Stimulated activated CD8-positive, alpha-beta memory T cell treated with anti-CD3 and anti-CD28 coated beads, Interleukin-15, amount 100 ng/mL, for 24 hours (primary cell): Measurements from ENCODE around the gene AGBL4.

Experiments
- DNase-seq: peaks from one replicate; pipeline ENCODE4 v3.0.0-alpha.2; 2020; ENCODE audit warnings: low read depth

AGBL4 gene

DNA sequence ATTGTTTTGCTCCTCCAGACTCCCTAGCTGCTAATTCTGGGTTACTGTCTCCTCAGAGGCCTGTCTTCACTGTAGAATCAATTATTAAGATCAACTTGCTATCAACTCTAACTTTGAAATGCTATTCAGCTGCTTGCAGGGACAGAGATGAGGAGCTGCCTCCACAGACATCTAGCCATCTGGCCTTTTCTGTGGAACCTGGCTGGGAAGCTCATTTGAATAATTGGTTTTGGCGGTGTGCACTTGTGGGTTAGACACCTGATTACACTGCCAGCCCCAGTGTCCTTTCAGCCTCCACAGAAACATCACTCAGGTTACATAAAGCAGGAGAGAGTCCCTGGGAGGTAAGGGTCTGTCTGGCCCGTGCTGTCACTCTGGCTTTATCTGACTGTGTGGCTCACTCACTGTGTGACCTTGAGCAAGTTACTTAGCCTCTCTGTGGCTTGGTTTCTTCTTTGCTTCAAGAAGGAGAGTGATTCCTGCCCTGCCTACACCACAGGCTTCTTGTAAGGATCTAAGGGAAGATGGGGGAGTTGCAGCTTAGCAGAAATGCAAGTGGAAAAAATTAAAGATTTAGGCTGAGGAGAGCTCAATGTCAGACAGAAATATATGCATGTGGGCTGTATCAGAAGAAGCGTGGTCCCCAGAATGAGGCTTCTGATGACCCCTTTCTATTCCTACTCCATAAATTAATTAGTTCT, 1378.7 kb downstream of the AGBL4 start:
- DNase-seq: no peak

- DNase-seq: no peak
Measured at GRCh38 chr1:48644190-48644900, 1379.4 kb downstream of the AGBL4 start.

DNA sequence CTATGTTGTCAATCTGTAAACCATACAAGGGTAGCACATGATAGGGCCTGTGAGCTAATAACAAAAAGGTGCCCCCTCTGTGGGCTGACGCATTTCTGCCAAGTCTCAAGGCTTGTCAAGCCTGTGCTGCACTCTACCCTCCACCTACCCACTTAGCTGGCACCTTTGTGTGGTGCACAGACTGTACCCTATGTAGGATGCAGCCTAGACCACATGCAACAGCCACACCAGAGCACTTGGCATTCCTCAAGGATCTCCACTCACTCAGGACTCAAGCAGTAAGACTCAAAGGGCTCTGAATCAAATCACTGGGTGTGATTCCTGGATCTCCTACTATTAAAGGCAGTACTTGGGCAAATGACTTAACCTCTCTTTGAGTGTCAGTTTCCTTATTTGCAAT, 1380.6 kb downstream of the AGBL4 start:
- no peak for DNase-seq

DNA sequence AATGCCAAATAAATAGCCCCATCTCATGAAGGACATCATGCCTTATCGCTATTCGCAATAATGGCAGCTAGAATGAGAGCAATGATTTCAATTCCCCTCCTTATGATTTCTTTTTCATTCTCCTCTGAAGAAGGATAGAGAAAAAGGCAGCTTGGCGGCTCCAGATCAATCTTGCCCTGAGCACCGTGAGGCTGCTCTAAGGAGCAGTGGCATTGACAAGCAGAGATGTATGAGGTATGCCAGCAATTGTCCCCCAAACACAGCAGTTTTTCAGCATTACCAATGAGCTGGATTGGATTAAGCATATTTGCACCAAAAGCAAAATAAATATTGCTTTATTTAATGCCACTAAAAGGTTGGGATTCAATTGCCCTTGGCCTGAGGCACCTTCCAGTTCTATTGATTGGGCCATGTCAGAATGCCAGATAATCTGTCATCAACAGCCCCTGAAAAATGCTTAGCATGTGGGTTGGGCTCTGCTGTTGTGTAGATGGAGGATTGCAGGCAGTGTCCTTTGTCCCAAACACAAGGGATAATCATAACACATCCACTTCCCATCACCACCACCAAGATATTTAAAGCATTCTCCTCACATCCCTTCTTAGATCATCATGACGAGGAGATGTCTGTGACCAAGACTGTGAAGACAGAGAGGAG, 1382.8 kb downstream of the AGBL4 start:
- no peak for DNase-seq

DNA sequence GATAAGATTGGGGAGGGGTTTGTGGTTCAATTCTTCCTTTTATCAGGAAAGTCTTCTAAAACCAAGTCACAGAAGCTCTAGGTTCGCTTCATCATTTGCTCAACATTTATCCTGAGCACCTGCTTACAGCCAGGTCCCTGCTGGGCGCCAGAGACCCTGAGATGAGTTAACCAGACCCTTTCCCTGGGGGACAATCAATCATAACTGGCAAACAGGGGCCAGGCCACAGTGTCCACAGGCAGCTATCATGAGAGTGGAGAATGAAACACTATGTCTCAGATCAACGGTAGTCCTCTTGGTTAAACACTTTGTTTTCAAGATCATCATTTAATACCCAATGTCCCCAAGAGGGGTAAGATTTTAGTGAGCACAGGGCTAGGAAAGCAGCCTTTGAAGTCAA, 1393.9 kb downstream of the AGBL4 start:
- DNase-seq: no peak

- no peak for DNase-seq
Measured at GRCh38 chr1:48627486-48627885, 1396.3 kb downstream of the AGBL4 start.

- DNase-seq: no peak
Measured at GRCh38 chr1:48619539-48619938, 1404.2 kb downstream of the AGBL4 start.

DNA sequence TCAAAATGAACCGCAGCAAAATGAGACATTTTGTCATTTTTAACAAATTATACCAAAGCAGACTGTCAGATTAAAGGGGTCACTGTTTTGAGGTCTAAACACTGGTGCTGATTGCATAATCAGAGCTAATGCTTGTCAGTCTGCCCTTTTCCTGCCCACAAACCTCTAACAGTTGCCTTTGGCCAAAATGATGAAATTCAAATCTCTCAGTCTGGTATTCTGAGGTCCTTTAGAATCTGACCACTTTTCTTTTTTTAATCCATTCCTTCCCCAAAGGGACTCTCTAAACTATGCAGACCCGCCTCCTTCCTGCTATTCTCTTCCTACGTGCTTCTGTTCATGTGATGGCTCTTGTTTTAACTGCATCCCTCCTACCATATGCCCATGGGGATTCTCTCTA, 1406.5 kb downstream of the AGBL4 start:
- DNase-seq: no peak

- no peak for DNase-seq
Measured at GRCh38 chr1:48616710-48617109, 1407.0 kb downstream of the AGBL4 start.

DNA sequence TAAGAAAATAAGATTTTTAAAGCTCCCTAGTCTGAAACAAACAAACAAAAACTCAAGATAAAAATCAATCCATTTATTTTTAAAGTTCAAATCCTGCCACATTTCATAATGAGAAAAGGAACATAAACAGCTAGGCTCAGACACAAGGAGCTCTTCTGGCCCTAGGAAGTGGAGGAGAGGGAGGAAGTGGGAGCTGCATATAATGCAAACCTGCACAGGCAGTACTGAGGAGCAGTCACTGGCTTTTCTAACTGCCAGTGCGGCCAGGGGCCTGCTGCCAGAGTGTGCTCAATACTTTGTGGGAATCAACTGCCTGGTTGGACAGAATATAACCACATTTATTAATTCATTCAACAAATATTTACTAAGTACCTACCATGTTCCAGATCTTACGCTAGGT, 1411.9 kb downstream of the AGBL4 start:
- no peak for DNase-seq

DNA sequence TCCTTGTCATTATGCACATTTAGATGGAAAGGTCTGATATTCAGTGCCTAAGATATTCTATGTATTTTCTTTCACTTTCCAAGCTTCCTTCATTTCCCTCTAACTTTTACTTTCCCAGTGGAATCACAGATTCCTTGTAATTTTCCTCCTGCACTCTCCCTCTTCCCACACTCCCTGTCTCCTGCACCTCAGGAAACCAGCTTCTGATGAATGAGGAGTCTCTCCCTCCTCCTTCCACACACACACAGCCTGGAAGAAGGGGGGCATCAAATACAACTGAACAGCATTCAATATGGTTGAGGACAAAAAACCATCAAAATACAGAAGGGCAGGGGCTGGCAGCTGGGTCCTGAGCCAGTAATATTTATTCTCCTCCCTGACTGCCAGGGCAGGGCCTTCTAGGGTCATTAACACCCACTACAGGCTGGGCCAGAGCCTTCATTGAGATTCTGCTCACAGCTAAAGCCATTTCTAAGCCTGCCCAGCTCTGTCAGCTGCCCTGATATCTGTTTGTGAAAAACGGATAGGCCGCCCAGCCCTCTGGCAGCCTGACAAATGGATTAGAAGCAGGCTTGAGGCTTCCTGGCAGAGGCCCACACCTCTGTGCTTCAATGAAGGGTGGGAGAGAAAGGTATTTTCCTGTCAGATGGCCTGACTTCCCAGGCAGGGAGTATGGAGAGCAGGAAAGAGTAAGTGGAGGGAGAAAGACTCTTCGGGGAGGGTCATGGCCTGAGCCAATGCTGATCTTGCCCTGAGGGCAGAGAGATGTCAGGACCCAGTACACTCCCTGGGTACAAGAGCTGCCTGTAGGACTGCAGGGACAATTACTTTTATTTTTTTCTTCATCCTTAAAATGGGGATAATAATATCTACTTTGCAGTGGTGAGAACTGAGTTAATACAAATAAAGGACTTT, 1412.9 kb downstream of the AGBL4 start:
- DNase-seq: no peak

DNA sequence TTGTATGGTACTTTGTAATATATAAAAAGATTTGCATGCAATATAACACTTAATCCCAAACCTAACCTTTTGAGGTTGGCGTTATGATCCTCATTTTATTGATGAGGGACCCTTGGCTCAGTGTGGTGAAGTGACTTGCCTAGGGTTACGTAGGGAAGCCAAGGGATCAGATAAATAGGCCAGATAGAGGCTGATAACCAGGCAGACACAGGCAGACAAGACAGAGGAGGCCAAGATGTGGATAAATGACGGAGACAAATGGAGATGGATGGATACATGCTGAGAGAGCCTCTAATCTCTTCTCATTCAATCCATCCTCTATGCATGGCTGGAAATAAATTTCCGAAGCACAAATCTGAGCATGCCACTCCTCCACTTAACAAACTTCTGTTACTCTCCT, 1414.9 kb downstream of the AGBL4 start:
- no peak for DNase-seq

DNA sequence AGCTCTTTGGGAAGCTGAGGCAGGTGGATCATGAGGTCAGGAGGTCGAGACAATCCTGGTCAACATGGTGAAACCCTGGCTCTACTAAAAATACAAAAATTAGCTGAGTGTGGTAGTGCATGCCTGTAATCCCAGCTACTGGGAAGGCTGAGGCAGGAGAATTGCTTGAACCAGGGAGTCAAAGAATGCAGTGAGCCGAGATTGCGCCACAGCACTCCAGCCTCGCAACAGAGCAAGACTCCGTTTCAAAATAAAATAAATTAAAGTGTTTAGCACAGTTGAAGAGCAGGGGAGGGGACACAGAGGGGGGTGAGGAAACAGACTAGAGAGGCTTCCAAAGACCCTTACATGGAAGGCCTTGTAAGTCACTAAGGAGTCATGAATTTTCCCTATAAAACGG, 1420.5 kb downstream of the AGBL4 start:
- no peak for DNase-seq

GRCh38 chr1:48602349-48602748, 1421.4 kb downstream of the AGBL4 start:
- DNase-seq: no peak

DNA sequence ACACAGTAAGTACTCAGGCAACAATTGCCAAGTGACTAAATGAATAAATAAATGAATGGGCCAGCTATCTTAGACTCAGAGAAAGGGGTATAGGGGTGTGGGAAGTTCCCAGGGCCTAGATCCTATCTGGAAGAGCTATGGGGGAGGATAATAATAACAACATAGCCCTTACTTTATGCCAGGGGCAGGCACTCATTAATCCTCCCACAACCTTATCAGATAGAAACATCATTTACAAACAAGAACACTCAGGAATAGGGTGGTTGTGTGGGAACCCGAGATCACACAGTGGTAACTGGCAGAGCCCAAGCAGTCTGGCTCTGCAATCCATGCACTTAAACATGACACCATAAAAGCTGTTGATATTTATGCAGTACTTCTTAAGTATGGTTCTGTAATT, 1423.6 kb downstream of the AGBL4 start:
- DNase-seq: no peak

DNA sequence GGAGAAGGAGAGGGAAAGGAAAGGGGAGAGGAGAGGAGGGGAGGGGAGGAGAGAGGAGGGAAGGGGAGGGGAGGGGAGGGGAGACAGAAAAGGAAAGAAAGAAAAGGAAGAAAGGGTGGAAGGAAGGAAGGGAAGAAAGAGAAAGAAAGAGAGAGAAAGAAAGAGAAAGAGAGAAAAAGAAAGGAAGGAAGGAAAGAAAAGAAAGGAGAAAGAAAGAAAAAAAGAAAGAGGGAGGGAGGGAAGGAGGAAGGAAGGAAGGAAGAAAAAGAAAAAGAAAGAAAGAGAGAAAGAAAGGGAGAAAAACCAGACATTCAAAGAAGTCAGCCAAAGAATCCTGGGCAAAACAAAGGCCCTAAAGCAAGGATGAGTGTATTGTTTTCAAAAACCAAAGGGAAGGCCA, 1426.1 kb downstream of the AGBL4 start:
- DNase-seq: no peak

DNA sequence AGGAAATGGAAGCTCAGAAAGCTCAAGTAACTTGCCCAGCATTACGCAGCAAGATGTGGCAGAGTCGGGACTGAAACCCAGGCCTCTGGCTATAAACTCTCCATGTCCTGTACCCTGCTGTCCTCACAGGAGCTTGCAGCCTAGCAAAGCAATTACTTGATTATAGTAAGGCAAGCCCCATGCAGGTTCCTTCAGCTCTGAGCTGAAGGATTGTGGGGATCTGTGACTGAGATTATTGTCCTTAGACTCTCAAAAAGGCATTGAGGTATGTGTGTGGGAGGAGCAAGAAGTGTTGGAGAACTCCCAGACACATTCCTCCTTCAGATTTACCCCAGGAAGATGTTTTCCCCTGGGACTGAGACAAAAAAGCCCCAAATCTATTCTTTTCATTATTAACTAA, 1427.7 kb downstream of the AGBL4 start:
- DNase-seq: no peak

GRCh38 chr1:48595613-48596012, 1428.1 kb downstream of the AGBL4 start:
- DNase-seq: no peak

- no peak for DNase-seq
Measured at GRCh38 chr1:48592330-48592729, 1431.4 kb downstream of the AGBL4 start.

GRCh38 chr1:48591181-48591580, 1432.6 kb downstream of the AGBL4 start:
- DNase-seq: no peak

DNA sequence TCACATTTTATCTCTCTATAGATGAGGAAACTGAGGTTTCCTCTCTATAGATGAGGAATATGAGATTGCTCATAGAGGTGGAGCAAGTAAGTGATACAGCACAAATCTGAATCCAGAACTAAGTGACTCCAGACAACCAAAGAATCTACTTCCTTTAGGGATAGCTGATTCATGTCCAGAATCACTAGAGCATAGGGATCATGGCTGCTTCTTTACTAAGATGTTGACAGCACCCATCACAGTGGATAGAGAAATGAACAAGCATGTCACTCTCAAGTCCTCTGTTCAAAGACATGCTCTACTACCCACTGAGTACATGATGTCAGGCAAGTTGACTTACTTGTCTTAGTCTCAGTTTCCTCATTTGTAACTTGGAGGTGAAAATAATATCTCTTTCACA, 1435.7 kb downstream of the AGBL4 start:
- no peak for DNase-seq

- no peak for DNase-seq
Measured at GRCh38 chr1:48582408-48582807, 1441.3 kb downstream of the AGBL4 start.
